Measurements from ENCODE around the gene NPAT. TPM values are rescaled to one million over a fixed set of nuclear protein-coding genes. Genes with fewer than 3 reads are reported as not detected.

NPAT gene
- total RNA-seq, 1 experiment from 2014 or later: 14.9 TPM

- TF ChIP-seq CEBPB (IDR thresholded peaks at IDR 0.05; ENCODE audit: low read depth): no peak
- no peak for TF ChIP-seq EZH2 (IDR thresholded peaks at IDR 0.05)
- TF ChIP-seq SRF (IDR thresholded peaks at IDR 0.05; ENCODE audit: low read depth): no peak
- no peak for TF ChIP-seq JUND (IDR thresholded peaks at IDR 0.05)
- no peak for TF ChIP-seq EZH2phosphoT487 (IDR thresholded peaks at IDR 0.05; ENCODE audit: borderline replicate concordance)
- TF ChIP-seq TCF7L2 (IDR thresholded peaks at IDR 0.05; ENCODE audit: borderline replicate concordance, extremely low read depth, insufficient read depth, insufficient read length): no peak
- TF ChIP-seq EGR1 (IDR thresholded peaks at IDR 0.05; ENCODE audit: low read depth): no peak
- no peak for TF ChIP-seq YY1 (IDR thresholded peaks at IDR 0.05; ENCODE audit: extremely low read depth, insufficient replicate concordance, low read depth, low read length)
- no peak for TF ChIP-seq SP1 (IDR thresholded peaks at IDR 0.05; ENCODE audit: low read depth)
- no peak for TF ChIP-seq ATF3 (IDR thresholded peaks at IDR 0.05)
- TF ChIP-seq CBX3 (IDR thresholded peaks at IDR 0.05; ENCODE audit: low read depth): no peak
- TF ChIP-seq SIN3A (IDR thresholded peaks at IDR 0.05; ENCODE audit: low read depth): no peak
- no peak for ATAC-seq
- Histone ChIP-seq H3K9me2 (ENCODE audit: insufficient read depth) (no peaks in the 10 kb centered on the region), H2AFZ (ENCODE audit: low read depth, low read length, poor library complexity, severe bottlenecking) (no peak overlapping the region), H3K79me2 (ENCODE audit: insufficient read depth, low read length) (no peaks in the 10 kb centered on the region), H4K20me1 (ENCODE audit: insufficient read depth) (no peaks in the 10 kb centered on the region), H3K4me2 (ENCODE audit: low read length) (no peak overlapping the region), H3K4me1 (ENCODE audit: control insufficient read depth in 1 of 2, insufficient read depth in 2 of 2, low read length in 2 of 2) (no peaks in the 10 kb centered on the region), H3K27me3 (ENCODE audit: insufficient read depth, low read length) (no peaks in the 10 kb centered on the region), H3K27ac (ENCODE audit: low read depth, low read length) (no peak overlapping the region), H3K9ac (ENCODE audit: low read length) (no peak overlapping the region), H3K36me3 (ENCODE audit: control insufficient read depth in 1 of 2, insufficient read depth in 2 of 2, low read length in 2 of 2) (peaks cover 0 to 5% of the 10 kb centered on the region in 2 experiments; a peak in 1 of 4 replicates), H3K9me3 (ENCODE audit: control insufficient read depth in 1 of 2, insufficient read depth in 1 of 2, low read depth in 1 of 2, low read length in 2 of 2) (no peaks in the 10 kb centered on the region), H3K4me3 (replicated peaks in 1 of 2; ENCODE audit: low read depth in 1 of 2, low read length in 2 of 2) (no peak overlapping the region)
- BruUV-seq (replicated peaks): no TSS peak
- ChIA-PET RAD21 (ENCODE audit: low non-redundant PET in 1 of 2, low total read pairs in 2 of 2, uncharacterized antibody in 2 of 2, unreplicated experiment in 2 of 2) (no interaction called here), POLR2A (no interaction called here), CTCF (no interaction called here)
- no peak for DNase-seq (ENCODE audit: low read depth, low spot score)
- intact Hi-C loops (cut with micrococcal nuclease): no loop called here
These were observed 20.0 kb upstream of the NPAT start for GRCh38 chr11:108242422-108242821.
